T-helper 2 cell treated with Interferon-gamma antibody and Interleukin-4, amounts not matched to agents 5 μg/mL and 100 μg/mL, for 36 hours (primary cell): ENCODE data around the gene TUBA1C.

Experiments used
- DNase-seq: peaks from one replicate; pipeline ENCODE4 v3.0.0; 2021; ENCODE audit warnings: low spot score
- H3K27ac Mint-ChIP-seq: one replicate; pipeline ENCODE4 v1.8.0; 2021; ENCODE audit warnings: mild to moderate bottlenecking, mixed read lengths
- H3K27me3 Mint-ChIP-seq: one replicate; pipeline ENCODE4 v1.8.0; 2021; ENCODE audit warnings: low read depth, mixed read lengths
- H3K36me3 Mint-ChIP-seq: one replicate; pipeline ENCODE4 v1.8.0; 2021; ENCODE audit warnings: low read depth, mixed read lengths
- H3K4me1 Mint-ChIP-seq: one replicate; pipeline ENCODE4 v1.8.0; 2021; ENCODE audit warnings: low read depth, mixed read lengths
- H3K4me3 Mint-ChIP-seq: one replicate; pipeline ENCODE4 v1.8.0; 2022; ENCODE audit warnings: mild to moderate bottlenecking, moderate library complexity, mixed read lengths
- H3K9me3 Mint-ChIP-seq: one replicate; pipeline ENCODE4 v1.8.0; 2021; ENCODE audit warnings: mixed read lengths

The TUBA1C gene

DNA sequence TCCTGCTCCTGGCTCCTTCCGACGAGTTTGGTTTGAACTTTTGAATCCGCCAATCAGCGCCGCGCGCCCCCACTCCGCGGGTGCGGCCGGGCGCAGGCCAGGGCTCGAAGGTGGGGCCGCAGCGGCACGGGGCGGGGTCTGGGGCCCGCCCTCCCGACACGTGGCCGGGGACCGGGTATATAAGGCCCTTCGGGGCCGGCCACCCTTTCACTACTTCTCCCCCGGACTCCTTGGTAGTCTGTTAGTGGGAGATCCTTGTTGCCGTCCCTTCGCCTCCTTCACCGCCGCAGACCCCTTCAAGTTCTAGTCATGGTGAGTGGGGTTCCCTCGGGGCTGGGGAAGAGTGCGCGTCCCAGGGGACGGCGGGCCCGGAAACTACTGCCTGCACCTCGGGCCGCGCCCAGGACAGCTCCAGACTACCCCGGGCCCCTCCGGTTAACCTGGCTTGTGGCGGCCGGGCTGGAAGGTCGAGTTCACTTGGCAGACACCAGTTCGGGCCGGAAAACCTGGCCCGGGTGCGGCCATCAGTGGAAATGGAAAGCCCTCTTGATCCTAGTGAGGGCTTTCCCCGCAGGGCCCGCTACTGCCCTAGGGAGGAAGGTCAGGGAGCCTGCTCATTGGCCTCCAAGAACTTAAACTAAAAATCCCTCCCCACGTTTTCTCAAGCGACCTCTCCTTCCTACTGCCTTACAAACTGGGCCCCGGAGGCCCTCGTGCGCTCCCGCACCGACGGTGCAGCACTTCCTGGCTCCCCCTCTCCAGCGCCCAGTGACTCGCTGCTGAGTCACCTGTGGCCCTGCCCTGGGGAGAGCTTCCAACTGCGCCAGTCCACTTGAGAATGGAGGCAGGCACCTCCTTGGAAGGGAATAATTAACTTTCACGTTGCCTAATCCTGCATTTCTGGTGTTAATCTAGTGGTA, at the start of gene TUBA1C:
Gene TUBA1C (plus strand): TSS at position 210 of the 920 bp plus-strand sequence. CDS start 100 bp downstream, at position 310.
- Mint-ChIP-seq H3K27ac (peak within 1 kb of the TSS; percentile 99), H3K27me3 (no peaks in the 10 kb centered on the region), H3K4me1 (peaks cover 32% of the 10 kb centered on the region), H3K36me3 (peaks cover 34% of the 10 kb centered on the region), H3K4me3 (peak within 1 kb of the TSS; percentile 98), H3K9me3 (no peaks in the 10 kb centered on the region)
- peak; percentile 94 for DNase-seq

DNA sequence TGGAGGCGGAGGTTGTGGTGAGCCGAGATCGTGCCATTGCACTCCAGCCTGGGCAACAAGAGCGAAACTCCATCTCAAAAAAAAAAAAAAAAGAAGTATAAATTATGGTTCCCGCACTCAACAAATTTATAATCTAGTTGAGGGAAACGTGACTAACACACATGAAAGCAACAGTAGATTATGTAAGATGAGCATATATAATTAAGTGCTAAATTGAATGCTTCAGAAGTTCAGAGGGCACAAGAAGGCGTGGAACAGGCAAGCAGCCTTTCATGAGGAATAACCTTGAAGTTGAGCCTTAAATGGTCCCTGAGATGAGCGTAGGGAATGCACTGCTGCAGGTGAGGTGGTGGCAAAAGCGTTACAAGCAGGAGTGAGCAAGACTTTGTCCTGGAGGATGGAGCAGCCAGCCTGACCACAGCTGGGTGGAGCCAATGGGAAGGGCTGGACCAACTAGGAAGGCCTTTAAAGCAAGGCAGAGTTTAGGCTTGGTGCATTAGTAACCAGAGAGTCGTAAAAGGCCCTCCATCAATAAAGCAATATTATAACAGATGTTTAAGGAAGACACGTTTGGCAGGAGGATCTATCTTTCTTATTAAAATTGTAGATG, 45.4 kb upstream of the TUBA1C start:
- DNase-seq: no peak
- H3K27ac Mint-ChIP-seq: no peak overlapping the region

DNA sequence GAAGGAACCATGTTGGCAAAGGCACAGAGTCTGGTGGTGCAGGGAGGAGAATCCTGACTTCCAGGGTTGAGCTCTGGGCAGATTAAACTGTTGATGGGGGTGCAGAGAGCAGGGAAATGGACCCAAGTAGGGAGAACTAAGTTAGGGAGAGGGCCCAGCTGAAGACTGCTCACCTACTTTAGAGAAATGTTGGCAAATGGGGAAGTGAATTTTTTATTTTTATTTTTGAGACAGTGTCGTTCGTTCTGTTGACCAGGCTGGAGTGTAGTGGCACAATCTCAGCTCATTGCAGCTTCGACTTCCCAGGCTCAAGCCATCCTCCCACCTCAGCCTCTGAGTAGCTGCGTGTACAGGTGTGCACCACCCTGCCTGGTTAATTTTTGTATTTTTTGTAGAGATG, 43.9 kb upstream of the TUBA1C start:
- no peaks in the 10 kb centered on the region for H3K36me3 Mint-ChIP-seq
- no peak for DNase-seq
- no peak overlapping the region for H3K27ac Mint-ChIP-seq
- H3K9me3 Mint-ChIP-seq: no peaks in the 10 kb centered on the region
- H3K4me1 Mint-ChIP-seq: no peaks in the 10 kb centered on the region
- no peak overlapping the region for H3K4me3 Mint-ChIP-seq
- H3K27me3 Mint-ChIP-seq: no peaks in the 10 kb centered on the region

More for the DNA sequence above, 45.4 kb upstream of the TUBA1C start:
- H3K36me3 Mint-ChIP-seq: no peaks in the 10 kb centered on the region
- no peak overlapping the region for H3K4me3 Mint-ChIP-seq
- H3K9me3 Mint-ChIP-seq: no peaks in the 10 kb centered on the region
- H3K4me1 Mint-ChIP-seq: no peaks in the 10 kb centered on the region
- H3K27me3 Mint-ChIP-seq: peaks cover 8% of the 10 kb centered on the region

DNA sequence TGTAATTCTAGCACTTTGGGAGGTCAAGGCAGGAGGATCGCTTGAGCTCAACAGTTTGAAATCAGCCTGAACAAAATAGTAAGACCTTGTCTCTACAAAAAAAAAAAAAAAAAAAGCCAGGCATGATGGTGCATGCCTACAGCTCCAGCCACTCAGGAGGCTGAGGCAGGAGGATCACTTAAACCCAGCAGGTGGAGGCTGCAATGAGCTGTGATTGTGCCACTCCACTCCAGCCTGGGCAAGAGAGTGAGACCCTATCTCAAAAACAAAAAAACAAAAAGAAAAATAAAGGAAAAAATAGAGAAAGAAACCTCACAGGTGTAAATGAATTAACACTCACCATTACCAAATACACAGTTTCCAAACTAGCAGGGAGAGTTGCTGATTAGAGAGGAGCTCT, 41.8 kb upstream of the TUBA1C start:
- H3K4me3 Mint-ChIP-seq: no peak overlapping the region
- no peak for DNase-seq
- no peak overlapping the region for H3K27ac Mint-ChIP-seq
- H3K27me3 Mint-ChIP-seq: no peaks in the 10 kb centered on the region
- H3K4me1 Mint-ChIP-seq: no peaks in the 10 kb centered on the region
- H3K9me3 Mint-ChIP-seq: no peaks in the 10 kb centered on the region
- no peaks in the 10 kb centered on the region for H3K36me3 Mint-ChIP-seq

DNA sequence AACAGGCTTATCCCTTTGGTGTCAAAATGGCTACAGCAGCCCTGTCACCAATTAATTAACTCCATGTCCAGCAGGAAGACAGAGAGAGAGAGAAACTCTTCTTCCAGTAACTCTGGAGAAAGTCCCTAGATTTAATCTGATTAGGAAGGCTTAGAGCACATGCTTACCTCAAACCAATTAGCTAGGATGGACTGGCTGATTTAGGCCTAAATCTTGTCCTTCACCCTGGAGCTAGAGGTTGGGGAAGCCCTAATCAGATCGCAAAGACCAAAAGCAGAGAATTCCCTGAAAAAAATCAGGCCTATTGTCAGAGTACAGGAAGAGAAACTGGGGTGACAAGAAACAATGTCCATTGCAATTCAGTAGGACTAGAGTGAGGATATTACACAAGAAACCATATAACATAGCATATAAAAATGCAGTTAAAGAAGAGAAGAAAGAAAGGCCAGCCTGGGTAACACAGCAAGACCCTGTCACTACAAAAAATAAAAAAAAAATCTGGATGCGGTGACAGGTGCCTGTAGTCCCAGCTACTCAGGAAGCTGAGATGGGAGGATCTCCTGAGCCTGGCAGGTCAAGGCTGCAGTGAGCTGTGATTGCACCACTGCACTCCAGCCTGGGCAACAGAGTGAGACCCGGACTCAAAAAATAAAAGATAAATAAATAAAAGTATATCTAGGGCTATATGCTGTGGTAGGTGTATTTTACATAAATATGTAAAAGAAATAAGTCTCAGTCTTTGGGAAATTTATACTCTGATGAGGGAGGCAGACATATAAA, 41.1 kb upstream of the TUBA1C start:
- H3K4me3 Mint-ChIP-seq: no peak overlapping the region
- no peaks in the 10 kb centered on the region for H3K36me3 Mint-ChIP-seq
- no peaks in the 10 kb centered on the region for H3K9me3 Mint-ChIP-seq
- no peak for DNase-seq
- H3K27ac Mint-ChIP-seq: no peak overlapping the region
- H3K27me3 Mint-ChIP-seq: peaks cover 1% of the 10 kb centered on the region
- H3K4me1 Mint-ChIP-seq: no peaks in the 10 kb centered on the region

DNA sequence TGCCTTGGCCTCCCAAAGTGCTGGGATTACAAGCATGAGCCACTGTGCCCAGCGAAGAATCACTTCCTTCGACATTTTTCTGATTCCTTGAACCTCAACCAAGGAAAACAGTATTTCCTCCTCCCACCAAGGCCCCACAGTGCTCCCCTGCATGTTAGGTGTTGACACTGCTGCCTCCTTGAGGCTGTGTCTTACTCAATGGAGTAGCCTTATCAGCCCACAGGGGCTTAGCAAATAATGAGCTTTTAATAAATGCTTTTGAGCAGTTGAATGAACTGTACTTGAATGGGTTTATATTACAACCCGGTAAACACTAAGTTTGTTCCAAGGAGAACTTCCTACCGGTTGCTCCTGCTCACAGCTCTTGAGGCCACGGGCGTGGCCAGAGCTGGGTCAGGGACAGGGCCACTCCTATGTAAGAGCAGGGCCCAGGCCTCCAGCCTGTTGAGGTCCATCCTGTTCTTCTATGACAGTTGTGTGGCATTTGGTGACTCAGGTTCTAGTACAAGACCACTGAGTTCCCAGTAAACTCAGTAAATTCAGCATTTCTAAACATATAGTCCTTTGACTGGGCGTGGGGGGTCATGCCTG, 39.2 kb upstream of the TUBA1C start:
- no peak for DNase-seq
- Mint-ChIP-seq H3K4me3 (no peak overlapping the region), H3K27me3 (peaks cover 3% of the 10 kb centered on the region), H3K27ac (no peak overlapping the region), H3K36me3 (no peaks in the 10 kb centered on the region), H3K4me1 (no peaks in the 10 kb centered on the region), H3K9me3 (no peaks in the 10 kb centered on the region)

DNA sequence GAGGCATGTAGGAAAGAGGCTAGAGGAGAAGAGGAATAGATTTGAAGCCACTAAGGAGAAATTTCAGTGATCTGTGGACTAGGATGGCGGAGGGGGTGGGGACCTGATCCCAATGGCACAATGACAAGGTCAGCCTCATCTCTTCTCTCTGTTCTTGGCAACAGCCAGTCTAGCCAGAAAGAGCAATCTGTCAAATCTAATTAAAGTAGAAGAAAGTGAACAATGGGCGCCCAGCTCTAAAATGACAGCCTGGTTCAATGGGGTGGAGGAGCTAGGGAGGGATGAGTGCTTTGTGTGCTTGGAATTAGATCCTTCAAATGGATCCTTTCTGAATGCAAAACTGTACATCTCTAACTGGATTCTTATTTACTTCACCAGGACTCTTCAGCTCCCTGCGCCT, 37.2 kb upstream of the TUBA1C start:
- no peak for DNase-seq
- peaks cover 3% of the 10 kb centered on the region for H3K27me3 Mint-ChIP-seq
- no peak overlapping the region for H3K27ac Mint-ChIP-seq
- no peak overlapping the region for H3K4me3 Mint-ChIP-seq
- no peaks in the 10 kb centered on the region for H3K9me3 Mint-ChIP-seq
- H3K4me1 Mint-ChIP-seq: no peaks in the 10 kb centered on the region
- H3K36me3 Mint-ChIP-seq: no peaks in the 10 kb centered on the region

DNA sequence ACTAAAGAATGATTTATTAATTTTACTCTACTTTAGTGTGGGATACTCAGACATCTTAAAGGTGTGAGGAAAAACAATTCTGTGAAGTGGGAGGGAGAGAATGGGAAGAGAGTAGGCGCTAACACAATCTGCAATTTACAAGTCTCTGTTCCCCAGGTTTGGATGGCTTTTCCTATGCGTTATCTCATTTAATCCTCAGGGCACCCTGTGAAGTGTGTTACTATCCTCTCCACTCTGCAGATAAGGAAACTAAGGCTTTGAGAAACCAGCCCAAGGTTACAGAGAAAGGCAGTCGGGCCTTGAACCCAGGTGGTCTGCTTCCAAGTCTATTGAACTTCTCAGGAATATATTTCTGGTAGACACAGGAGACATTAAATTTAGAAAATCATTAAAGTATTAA, 36.2 kb upstream of the TUBA1C start:
- Mint-ChIP-seq H3K27ac (no peak overlapping the region), H3K36me3 (peaks cover 1% of the 10 kb centered on the region), H3K27me3 (peaks cover 3% of the 10 kb centered on the region), H3K9me3 (no peaks in the 10 kb centered on the region), H3K4me3 (no peak overlapping the region), H3K4me1 (peaks cover 2% of the 10 kb centered on the region)
- no peak for DNase-seq

DNA sequence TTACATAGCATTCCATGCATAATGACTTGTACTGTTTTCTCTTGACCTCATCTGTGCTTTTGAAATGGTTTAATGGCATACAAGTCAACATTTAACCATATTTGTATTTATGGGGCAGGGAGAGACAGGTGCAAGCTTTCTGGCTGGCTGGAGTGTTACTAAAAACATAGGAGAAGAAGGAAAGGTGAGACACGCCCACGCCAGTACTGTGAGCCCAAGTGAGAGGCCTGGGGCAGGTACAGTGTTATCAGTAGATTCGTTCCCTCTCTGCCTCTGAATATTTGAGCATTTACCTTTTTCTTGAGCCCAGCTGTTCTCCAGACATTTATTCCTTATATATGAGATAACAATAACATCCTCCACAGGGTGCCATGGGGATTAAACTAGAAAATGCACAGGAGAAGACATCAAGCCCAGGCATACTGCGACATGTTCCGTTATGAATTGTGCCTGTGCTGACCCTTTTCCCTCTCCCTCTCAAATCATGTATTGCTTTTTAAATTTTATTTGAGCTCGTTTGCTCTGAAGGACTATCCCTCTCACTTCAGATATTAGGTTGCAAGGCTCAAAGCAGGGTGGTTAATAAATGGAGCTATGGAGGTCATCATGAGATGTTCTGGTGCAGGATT, 34.6 kb upstream of the TUBA1C start:
- H3K4me1 Mint-ChIP-seq: peaks cover 8% of the 10 kb centered on the region
- no peak overlapping the region for H3K27ac Mint-ChIP-seq
- no peak overlapping the region for H3K4me3 Mint-ChIP-seq

DNA sequence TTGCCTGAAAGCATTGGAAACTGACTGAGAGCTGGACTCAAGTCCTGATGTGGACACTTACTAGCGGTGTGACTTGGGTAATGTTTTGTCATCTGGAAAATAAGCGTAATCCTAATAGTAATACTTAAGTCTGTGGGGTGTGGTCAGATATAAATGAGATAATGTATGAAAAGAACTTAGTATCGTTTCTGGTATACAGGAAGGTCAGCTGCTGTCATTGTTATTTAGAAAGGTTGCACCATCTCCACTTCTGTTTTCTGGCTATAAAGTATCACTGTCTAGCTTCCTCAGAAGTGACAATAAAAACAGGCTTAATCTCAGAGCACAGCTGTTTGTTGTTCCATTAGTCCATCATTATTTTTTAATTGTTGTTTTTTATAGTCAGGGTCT, 34.1 kb upstream of the TUBA1C start:
- Mint-ChIP-seq H3K9me3 (no peaks in the 10 kb centered on the region), H3K27me3 (peaks cover 3% of the 10 kb centered on the region), H3K27ac (no peak overlapping the region), H3K4me3 (no peak overlapping the region), H3K36me3 (peaks cover 1% of the 10 kb centered on the region), H3K4me1 (peaks cover 8% of the 10 kb centered on the region)
- DNase-seq: no peak

More for the DNA sequence above, 34.6 kb upstream of the TUBA1C start:
- Mint-ChIP-seq H3K36me3 (peaks cover 1% of the 10 kb centered on the region), H3K9me3 (no peaks in the 10 kb centered on the region), H3K27me3 (peaks cover 3% of the 10 kb centered on the region)
- DNase-seq: no peak

DNA sequence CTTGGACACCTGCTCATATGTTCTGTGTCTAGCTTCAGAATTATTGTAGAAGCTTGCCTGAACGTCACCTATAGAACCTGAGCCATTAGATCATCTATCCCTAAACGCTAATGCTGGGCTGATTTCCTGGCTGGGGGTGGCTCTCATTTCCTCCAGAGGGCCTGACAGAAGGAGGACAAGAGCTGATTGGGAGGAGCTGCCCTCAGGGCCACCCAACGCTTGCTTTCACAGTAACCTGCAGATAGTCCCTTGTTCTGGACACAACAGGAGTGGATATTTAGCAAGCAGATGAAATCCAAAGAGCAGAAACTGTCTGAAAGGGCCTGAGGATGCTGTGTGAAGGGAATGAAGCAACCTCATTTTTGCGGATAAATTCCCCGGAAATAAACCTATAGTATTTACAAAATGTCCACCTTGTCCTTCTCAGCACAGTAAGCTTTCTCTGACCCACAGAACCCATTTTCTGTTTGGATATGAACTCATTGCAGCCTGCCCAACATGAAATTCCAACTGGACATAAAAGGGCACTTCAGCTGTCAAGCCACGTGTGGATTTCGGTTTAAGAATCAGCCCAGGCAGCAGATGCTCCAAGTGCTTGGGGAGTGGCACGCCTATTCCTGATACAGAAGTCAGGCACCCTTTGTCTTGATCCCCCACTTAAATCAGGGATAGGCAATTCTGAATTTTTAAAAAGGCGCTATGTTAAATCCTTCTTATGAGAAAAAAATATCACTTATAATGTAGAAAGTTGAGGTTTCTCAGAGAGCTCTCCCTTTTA, 32.8 kb upstream of the TUBA1C start:
- DNase-seq: no peak
- Mint-ChIP-seq H3K36me3 (peaks cover 1% of the 10 kb centered on the region), H3K27ac (no peak overlapping the region), H3K9me3 (no peaks in the 10 kb centered on the region), H3K27me3 (peaks cover 3% of the 10 kb centered on the region), H3K4me1 (peaks cover 15% of the 10 kb centered on the region), H3K4me3 (no peak overlapping the region)

DNA sequence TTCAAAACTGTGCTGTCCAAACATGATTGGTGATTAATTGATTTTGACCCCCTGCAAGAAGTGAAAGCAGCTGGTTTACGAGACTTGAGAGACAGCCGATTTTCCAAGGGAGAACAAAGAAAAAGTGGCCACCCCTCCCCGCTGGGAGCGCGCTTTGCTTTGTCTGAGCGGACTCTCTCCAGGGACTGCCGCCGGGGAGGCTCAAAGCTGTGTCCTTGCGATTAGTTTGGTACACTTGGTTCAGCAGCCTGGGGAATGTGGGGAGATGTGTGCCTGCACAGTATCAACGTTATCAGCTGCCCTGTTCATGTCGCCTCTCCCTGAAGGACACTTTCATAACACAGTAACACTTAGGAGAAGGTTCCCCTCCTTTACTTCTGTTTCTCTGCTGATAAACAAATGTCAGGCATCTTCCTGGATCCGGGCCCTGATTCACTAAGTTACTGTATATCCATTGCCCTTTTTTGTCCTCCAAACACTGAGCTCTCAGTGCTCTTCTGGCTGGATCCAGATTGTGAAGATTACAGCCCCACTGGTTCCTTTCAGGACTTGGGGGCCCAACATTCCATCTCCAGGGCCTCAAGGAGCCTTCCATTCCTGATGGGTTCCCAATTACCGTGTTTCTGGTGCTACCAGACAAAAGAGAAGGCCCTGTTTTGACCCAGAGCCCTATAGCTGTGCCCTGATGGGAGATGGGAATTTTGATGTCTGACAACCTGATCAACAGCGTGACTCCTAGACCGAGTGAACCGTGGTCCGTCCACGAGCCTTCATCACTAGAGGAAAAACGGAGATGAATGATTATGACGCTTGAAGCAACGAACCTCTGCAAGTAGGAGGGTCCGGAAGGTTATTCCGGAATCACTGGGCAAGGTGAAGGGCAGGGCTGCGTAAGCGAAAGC, 31.7 kb upstream of the TUBA1C start:
- peak overlapping the region; percentile 81 for H3K27ac Mint-ChIP-seq
- H3K9me3 Mint-ChIP-seq: no peaks in the 10 kb centered on the region
- H3K4me3 Mint-ChIP-seq: peak overlapping the region; percentile 72
- peaks cover 3% of the 10 kb centered on the region for H3K27me3 Mint-ChIP-seq
- peaks cover 1% of the 10 kb centered on the region for H3K36me3 Mint-ChIP-seq
- H3K4me1 Mint-ChIP-seq: peaks cover 15% of the 10 kb centered on the region
- DNase-seq: no peak
